ENCODE results near the gene KLHL10.
A peak's percentile ranks its signal among the peaks of the same experiment; 100 is the strongest.
"Not testable (repeated sequence)": the region's sequence is repeated elsewhere in the genome, so short reads cannot be mapped to it uniquely, and the experiment has no call there.

KLHL10 gene

DNA sequence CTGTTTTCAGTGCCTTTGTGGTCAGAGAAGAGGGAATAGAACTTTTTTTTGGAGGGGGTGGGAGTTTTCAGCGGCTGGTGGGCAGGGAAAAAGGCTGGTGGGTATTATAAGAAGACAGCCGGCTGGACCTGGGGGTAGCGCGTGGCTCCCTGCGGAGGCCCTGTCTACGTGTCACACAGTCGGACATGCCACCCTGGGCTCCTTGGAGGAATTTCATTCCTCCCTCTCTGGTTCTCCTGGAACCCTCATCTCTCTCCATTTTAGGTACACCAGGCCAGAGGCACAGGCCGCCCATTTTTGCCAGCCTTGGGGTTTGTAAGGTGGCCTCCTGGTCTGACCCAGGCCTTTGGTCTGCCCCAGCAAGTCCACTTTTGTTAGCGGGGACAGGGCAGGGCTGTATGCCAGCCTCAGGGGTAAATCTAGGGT is 23.9 kb upstream of the KLHL10 start:
- DNase-seq = no peak

DNA sequence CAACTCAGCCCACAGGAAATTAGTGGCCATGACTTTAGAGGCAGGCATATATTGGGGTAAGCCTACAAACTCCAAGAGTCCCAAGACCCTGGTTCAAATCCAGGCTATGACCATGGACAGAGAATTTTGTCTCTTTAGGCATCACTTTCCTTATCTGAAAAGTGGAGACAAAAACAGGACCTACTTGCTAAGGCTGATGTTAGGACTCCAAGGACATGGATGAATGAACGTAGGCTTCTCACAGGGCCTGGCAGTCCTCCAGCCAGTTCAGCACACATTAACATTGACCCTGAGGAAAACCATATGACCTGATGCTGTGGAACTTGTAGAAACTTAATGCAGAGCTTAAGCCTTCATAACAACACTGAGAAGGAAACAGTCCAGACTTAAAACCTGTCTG is 23.4 kb upstream of the KLHL10 start:
- no peak for DNase-seq

DNA sequence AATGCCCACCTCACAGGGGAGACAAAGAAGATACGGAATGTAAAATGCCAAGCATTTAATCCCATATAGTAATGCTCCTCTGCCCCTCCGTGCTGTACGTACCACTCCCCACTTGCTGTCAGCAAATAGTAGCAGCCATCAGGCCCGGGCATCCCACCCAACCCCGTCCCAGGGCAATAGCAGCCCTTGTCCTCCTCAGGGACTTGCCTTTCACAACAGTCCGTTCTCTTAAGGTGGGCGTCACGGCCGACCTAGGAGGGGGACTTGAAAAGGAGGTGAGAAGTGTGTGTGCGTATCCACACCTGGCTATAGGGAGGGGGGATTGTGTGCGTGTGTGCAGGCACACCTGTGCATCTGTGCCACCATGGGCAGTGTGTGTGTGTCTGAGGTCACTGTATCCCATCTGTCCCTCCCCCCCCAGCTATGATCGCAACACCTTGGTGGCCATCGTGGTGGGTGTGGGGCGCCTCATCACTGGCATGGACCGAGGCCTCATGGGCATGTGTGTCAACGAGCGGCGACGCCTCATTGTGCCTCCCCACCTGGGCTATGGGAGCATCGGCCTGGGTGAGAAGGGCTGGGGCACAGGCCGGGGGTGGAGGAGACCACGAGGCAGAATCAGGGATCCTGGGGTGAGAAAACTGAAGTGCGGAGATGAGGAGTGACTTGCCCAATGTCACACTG is 20.8 kb upstream of the KLHL10 start:
- no peak for DNase-seq

DNA sequence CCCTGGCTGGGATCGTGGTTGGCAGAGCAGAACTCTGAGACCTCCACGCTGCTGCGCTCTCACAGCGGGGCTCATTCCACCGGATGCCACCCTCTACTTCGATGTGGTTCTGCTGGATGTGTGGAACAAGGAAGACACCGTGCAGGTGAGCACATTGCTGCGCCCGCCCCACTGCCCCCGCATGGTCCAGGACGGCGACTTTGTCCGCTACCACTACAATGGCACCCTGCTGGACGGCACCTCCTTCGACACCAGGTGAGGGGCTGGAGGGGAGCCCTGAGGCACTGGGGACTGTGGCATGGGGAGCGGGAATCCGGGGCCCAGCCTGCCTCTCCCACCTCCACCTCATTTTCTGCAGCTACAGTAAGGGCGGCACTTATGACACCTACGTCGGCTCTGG is 19.6 kb upstream of the KLHL10 start:
- no peak for DNase-seq

DNA sequence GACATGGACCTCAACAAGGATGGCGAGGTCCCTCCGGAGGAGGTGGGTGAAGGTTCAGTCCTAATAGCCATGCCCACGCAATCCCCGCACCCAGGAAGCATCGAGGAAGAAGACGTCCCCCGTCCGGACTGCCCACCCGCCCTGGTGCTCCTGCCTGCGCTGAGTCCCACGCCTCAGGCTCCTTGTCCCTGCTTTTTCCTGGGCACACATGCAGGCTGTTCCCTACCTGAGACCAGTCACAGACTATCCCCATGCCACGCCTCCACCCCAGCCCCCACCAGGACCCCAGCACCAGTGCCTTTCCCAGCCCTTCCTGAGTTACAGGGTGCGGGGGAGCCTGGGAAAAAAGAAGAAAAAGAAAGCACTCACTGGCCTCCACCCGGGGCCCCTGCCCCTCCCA is 15.8 kb upstream of the KLHL10 start:
- no peak for DNase-seq

DNA sequence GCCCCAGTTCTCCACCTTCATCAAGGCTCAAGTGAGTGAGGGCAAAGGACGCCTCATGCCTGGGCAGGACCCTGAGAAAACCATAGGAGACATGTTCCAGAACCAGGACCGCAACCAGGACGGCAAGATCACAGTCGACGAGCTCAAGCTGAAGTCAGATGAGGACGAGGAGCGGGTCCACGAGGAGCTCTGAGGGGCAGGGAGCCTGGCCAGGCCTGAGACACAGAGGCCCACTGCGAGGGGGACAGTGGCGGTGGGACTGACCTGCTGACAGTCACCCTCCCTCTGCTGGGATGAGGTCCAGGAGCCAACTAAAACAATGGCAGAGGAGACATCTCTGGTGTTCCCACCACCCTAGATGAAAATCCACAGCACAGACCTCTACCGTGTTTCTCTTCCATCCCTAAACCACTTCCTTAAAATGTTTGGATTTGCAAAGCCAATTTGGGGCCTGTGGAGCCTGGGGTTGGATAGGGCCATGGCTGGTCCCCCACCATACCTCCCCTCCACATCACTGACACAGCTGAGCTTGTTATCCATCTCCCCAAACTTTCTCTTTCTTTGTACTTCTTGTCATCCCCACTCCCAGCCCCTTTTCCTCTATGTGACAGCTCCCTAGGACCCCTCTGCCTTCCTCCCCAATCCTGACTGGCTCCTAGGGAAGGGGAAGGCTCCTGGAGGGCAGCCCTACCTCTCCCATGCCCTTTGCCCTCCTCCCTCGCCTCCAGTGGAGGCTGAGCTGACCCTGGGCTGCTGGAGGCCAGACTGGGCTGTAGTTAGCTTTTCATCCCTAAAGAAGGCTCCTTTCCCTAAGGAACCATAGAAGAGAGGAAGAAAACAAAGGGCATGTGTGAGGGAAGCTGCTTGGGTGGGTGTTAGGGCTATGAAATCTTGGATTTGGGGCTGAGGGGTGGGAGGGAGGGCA is 15.1 kb upstream of the KLHL10 start:
- DNase-seq = no peak

DNA sequence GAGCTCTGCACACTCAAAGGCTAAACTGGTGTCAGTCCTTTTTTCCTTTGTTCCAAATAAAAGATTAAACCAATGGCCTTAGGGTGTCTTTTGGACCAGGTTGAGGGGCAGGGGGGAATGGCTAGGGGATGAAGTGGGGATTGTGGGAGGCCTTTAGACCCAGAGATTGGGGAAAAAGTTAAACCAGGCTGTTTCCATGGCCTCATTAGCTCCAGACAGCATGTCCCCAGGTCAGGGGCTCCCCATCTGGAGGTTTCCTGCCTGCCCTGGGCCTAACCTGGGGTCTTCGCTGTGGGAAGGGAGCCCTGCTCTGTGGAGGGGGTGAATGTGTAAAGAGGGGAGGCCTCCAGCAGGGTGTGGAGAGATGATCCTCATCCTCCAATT is 14.5 kb upstream of the KLHL10 start:
- no peak for DNase-seq

DNA sequence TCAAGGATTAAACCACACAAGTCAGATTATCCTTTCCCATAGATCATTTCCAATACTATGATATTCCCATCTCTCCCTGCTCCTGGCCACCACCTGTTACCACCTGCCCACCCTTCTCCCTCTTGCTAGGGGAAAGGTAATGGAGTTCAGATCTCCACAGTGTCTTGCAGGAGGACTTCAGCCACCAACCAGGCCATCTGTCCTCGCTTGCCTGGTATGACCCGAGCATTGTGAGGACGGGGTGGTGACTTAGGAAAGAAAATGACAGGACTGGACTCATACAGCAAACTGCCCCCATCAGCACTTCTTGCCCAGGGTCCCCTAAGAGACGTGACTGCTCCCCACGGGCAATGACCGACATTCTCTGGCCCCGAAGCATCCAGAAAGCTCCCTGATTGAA is 14.0 kb upstream of the KLHL10 start:
- no peak for DNase-seq

DNA sequence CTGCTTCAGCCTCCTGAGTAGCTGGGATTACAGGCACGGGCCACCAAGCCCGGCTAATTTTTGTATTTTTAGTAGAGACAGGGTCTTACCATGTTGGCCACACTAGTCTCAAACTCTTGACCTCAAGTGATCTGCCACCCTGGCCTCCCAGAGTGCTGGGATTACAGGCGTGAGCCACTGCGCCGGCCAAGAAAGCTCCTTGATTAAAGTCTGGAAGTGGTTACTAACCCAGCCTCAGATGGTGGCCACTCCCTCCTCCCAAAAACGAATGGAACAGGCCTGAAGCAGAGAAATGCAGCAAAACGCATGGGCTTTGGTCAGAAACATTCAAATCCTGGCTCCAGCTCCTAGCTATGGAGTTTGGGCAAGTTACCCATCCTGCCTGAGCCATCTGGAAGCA is 13.5 kb upstream of the KLHL10 start:
- no peak for DNase-seq

DNA sequence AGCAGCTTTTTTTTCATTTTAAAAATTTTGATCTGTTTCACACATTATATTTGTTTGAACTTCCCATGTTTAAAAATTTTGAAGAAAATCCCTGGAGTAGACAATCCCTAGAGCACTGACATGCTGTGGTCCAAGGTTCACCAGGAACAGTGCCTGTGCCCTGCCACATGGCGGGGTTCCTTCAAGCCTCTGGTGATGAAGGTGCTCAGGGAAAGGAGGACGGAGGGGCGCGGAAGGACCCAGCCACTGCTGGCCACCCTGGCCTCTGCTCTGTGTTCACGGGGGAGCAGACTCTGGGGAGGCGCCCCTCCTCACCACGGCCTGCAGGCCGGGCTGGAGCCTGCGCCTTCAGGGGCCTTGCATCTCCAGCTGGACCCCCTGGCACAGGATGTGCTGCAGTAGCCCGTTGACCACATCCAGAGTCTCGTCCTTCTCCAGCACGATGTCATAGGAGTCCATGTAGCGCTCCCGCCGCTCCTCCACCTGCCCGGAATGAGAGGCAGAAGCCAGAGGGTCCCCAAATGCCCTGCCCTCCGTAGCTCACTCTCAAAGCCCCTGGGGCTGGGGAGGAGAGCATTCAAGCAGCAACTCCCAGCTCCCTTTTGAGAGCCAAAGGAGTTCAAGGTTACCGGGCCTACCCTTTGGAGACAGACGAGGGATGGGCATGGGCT is 12.3 kb upstream of the KLHL10 start:
- no peak for DNase-seq

DNA sequence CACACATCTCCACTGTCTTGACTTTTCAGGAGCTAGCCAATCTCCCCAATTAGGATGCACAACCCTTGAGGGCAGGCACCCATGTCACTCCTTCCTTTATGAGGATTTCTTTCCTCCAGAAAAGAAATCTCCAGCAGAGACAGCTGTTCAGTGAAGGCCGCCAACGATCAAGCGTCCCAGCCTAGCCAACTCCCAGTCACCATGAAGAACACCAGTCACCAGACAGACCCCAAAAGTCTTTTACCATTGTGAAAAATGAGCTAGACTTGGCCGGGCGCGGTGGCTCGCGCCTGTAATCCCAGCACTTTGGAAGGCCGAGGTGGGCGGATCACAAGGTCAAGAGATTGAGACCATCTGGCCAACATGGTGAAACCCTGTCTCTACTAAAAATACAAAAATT is 7.7 kb upstream of the KLHL10 start:
- not testable (repeated sequence) for DNase-seq

DNA sequence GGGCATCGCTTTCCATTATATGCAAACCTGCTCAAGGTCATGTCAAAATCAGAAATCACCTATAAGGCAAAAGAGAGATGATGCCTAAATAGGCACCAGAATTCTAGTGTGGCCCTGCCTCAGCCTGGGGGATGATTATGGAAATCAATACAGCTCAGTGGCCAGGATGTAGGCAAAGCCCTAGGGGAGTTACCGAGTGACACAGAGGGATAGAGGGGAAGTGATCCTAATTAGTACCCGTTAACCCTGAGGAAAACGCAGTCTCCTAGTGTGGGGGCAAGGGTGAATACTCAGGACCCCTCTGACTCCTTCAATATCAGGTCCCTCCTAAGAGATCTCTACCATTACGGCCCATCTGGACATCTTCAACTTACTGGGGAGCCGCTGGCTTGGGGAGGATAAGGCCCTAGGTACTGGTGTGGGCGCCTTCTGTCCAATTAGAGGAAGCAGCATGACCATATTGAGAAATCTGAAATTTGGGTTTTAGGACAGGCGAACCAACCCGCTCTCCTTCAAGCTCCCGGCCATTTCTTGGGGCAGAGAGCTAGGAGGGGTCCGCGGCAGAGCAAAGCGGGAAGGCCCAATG is 2.3 kb upstream of the KLHL10 start:
- no peak for DNase-seq

DNA sequence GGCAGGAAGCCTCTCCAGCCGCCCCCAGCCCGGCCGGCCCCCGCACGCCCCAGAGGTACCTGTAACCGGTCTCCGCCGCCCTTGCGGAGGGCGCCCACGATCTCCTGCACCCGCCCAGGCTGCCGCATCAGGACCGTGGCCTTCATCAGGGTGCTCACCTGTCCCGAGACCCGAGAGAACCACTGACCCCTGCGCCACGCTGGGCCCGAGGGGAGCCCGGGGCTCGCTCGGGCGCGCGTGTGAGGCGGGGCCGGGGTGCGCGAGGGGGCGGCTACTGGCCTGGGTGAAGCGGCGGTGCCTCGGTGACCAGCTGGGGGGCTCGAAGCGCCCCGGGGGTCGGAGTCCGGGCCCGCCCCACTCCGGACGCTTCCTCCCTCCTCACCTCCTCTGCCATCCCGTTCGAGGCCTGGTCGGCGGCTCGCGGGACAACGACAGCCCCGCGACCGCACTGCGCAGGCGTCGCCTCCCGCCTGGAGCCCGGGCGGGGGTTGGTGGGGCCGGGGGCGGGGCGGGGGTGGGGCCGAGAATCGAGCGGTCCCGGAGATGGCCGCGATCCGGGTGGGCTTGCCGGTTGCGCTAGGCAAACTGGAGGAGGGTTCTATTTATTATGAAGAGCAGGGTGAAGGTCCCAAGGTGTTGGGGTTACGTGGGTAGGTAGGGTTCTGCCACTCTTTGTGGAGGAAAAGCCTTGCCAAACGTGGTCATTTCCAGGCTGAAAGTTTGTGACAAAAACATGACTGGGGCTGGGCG is 1.6 kb upstream of the KLHL10 start, which contains the start of gene NT5C3B:
TSS of gene NT5C3B (minus strand) at position 433 of the 750 bp plus-strand sequence. CDS start at position 394, 39 bp downstream.
- peak; percentile 13 to 31 (median 18) for DNase-seq

DNA sequence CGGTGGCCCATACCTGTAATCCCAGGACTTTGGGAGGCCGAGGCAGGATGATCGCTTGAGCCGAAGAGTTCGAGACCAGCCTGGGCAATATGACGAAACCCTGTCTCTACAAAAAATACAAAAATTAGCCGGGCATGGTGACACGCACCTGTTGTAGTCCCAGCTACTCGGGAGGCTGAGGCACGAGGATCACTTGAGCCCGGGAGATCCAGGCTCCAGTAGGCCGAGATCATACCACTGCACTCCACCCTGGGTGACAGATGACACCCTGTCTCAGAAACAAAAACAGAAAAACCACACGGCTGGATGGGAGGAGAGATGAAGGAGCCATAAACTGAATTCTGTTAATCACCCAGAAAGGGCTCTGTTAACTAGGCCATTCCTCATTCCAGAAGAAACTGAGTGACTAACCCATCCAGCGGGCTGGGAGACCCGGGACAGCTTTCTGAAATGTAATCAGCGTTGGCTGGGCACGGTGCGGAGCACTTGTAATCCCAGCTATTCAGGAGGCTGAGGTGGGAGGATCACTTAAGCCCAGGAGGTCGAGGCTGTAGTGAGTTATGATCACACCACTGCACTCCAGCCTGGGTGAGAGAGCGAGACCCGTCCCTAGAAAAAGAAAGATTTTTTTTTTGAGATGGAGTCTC is 952 bp upstream of the KLHL10 start:
- DNase-seq = no peak

DNA sequence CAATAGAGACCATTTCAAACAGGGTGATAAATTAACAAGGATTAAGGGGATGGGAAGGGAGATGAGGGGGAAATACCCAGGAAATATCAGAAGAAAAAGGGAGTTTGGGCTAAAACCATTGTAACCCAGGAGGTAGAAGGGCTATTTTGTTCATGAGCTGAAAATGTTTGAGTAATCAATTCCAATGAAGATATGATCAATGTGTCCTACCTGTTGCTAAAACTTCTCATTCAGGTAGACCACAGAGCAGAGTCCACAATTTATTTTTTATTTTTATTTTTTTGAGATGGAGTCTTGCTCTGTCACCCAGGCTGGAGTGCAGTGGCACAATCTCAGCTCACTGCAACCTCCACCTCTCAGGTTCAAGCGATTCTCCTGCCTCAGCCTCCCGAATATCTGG is 1.8 kb downstream of the KLHL10 start:
- DNase-seq = not testable (repeated sequence)

DNA sequence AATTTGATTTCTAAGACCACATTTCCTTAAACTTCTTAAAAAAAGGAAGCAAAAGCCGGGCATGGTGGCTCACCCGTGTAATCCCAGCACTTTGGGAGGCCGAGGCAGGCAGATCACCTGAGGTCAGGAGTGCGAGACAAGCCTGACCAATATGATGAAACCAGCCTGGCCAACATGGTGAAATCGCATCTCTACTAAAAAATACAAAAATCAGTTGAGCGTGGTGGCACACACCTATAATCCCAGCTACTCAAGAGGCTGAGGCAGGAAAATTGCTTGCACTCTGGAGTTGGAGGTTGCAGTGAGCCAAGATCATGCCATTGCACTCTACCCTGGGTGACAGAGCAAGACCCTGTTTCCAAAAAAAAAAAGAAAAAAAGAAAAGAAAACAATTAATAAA is 3.2 kb downstream of the KLHL10 start:
- DNase-seq = not testable (repeated sequence)

DNA sequence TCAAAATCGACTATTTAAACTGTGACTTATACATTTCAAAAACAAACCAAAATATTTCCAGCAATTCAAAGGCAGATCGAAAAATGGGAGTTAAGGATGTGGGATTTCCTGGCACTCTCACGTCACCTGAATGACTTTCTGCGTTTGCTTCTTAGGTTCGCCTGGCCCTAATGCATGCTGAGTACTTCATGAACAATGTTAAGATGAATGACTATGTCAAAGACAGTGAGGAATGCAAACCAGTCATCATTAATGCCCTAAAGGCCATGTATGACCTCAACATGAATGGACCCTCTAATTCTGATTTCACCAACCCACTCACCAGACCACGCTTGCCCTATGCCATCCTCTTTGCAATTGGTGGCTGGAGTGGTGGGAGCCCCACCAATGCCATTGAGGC is 7.3 kb downstream of the KLHL10 start:
- no peak for DNase-seq

DNA sequence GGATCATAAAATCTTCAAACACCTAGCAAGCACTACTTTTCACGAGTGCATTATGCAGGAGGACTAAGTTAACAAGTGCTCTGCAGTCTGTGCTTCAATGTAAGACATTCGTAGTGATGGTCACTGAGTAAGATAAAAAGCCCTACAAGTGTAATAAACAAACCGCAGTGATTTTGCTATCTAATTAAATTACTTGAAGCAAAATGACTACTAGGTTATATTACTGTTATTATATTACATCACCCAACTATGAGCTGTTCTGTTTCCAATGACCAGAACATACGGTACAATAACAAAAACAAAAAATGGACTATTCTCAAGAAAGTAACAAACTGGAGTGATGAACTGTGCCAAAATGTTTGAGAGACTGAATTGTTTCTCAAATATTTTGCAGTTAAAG is 11.2 kb downstream of the KLHL10 start:
- no peak for DNase-seq

DNA sequence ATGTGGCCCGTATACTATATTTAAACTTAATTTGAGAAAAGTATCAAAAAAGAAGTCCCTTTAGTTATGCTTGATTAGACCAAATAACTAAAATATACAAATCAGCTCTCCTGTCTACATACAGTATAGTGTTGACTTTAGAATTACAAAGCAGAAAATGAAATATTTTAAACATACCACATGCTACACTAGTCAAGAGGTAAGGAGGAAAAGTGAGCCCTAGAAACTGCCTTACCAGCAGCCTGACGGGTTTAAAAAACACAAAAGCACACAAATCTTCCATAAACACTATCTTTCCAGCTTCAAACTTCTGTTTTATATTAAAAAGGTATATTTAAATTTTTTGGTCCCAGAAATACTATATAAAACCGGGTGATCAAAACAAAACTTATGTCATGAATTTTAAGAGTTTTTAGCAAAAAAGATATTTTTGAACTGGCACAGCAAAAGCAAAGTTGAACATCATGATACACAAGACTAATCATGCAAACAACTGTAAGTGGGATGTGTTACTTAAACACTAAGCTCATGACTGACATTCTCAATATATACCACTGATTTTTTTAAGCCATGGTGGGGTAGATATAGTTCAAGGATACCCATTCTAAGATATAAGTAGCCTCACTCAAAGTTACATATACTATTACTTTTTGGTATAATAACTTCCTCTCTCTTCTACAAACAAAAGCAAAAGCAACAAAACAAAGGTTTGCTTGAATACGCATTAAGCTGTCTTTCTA is 11.8 kb downstream of the KLHL10 start:
- DNase-seq = no peak

DNA sequence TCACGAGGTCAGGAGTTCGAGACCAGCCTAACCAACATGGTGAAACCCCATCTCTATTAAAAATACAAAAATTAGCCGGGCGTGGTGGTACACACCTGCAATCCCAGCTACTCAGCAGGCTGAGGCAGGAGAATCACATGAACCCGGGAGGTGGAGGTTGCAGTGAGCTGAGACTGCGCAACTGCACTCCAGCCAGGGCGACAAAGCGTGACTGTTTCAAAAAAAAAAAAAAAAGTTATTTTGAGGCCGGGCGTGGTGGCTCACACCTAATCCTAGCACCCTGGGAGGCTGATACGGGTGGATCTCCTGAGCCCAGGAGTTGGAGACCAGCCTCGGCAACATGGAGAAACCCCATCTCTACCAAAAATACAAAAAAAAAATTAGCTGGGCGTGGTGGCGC is 13.8 kb downstream of the KLHL10 start:
- DNase-seq = not testable (repeated sequence)

DNA sequence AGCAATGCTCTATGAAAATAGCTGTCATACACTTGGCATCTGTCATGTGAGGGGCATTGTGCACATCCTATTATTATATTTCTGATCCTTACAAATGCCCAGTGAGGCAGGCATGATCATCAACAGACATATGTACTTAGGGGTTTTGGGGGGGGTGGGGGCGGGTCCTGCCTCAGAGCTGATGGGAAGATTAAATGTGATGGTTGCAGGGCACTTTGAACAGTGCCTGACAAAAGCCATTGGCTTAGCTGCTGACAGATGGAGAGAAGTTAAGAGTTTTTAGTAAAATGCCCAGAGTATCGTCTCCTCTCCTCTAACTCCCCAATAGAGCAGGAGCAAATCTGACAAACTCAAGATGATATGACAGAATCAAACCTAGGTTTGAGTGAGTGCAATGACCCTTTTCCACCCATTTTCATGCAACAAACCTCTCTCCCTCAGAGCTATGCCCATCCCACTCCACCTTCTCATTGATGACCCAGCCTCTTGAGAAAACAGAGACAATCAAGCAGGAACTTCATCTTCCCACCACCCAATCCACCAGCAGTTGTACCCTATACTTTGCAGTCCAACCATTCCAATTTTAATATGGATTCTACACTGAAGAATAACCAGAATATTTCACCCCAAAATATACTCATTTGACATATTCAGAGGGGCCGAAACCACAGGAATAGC is 22.8 kb downstream of the KLHL10 start:
- DNase-seq = no peak

All from activated CD4-positive, CD25-positive, alpha-beta regulatory T cell (primary cell).